GM12873 (cell line): ENCODE data around the gene PRKD3.

ENCODE experiments used
- TF ChIP-seq, protein P1 (sequence below): IDR thresholded peaks from 2 replicates; pipeline ENCODE4 v1.5.1; 2012; ENCODE audit warnings: low read depth, mild to moderate bottlenecking, moderate library complexity, low read length, control low read depth; ENCODE audit not compliant: insufficient read depth; ENCODE audit errors: missing control alignments

Gene PRKD3

DNA sequence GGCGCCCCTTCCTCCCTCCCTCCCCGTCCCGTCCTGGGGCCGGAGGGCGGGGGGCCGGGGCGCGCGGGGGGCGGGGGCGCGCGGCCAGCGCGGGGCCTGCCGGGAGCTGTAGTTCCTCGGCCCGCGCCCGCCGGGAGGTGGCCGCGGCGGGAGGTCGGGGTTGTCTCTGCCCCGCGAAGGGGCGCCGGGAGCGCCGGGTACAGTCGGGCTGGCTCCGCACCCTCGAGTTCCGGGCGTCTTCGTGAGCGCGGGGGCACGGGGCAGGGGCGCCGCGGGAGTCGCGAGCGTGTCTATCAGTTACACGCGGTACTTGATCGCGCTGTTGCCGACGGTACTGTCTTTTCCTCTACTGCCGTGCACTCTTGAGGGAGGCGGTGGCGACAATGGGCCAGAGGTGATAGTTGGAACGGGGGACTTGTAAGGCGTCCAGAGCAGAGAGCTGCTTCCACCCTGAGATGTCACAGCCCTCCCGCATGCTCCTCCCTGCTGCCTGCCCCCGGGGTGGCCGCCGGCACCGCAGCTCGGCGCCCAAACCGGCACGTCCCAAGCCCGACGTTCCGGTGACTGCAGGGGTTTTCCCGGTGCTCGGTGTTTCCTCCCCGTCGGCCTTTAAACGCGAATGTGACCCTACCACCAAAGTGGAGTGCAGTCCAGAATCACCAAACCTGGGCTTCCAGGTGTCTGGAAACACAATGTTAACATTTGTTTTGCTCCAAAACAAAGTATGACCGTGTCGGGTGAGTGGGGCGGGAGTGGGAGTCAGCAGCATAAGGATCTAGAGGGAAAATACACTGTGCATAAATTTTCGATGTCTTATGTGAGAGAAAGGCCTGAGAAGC is at the start of gene PRKD3:
TSS of gene PRKD3 (minus strand) at position 48 of the 839 bp plus-strand sequence. CDS start 8,309 bp downstream, outside the sequence.
- TF ChIP-seq, protein P1, sequence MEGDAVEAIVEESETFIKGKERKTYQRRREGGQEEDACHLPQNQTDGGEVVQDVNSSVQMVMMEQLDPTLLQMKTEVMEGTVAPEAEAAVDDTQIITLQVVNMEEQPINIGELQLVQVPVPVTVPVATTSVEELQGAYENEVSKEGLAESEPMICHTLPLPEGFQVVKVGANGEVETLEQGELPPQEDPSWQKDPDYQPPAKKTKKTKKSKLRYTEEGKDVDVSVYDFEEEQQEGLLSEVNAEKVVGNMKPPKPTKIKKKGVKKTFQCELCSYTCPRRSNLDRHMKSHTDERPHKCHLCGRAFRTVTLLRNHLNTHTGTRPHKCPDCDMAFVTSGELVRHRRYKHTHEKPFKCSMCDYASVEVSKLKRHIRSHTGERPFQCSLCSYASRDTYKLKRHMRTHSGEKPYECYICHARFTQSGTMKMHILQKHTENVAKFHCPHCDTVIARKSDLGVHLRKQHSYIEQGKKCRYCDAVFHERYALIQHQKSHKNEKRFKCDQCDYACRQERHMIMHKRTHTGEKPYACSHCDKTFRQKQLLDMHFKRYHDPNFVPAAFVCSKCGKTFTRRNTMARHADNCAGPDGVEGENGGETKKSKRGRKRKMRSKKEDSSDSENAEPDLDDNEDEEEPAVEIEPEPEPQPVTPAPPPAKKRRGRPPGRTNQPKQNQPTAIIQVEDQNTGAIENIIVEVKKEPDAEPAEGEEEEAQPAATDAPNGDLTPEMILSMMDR, result no peak

DNA sequence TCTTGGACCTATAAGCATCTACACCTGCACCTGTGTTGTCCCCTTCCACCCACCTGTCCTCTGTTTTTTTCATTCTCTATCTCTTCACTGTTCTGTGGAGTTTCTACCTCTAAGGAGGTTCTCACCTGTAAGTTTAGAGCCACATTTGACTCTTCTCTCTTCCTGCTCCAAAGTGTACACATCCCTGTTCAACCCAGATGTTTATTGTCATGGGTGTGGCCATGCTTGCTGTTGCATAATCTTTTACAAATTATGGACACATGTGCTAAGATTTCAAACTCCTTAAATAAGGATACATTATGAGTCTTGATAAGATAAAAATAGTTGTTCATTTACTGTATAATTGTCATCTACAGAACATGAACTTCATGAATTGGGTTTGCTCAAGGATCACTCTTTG is 47.4 kb upstream of the PRKD3 start:
- TF ChIP-seq, protein P1, result no peak

DNA sequence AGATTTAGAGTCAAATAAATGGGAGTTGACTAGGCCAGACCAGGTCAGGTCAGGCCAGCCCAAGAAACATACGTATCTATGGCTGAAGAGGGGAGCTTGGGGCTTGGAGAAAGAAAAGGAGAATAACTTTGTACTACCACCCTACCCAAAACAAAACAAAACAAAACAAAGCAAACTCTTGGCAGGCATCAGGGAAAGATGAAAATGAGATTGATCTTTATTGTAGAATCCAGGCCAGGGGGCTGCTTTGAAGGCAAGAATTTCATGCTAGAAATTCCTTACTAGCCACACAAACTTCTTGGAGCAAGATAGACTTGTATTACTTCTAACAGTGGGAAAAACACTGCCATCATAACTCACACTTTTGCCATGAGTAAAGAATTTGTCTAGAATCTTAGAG is 46.0 kb upstream of the PRKD3 start:
- TF ChIP-seq, protein P1, result no peak

DNA sequence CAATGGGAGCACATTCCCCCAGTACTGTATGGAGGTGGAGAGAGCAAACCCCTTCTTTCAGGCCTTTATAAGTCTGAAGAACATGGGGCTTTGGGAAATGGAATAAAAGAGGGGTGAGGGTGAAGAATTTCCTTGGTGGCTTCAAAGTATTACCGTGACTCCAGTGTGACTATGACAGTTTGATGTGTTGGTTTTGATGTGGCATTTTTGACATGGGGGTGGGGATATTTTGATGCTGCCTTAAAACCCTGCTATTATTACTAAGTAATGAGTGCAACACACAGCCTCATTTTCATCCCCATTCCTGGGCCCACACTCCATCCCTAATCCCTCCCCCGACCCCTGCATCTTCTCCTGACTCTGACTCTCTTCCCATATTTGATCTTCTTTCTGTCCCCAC is 43.4 kb upstream of the PRKD3 start:
- TF ChIP-seq, protein P1, result no peak

DNA sequence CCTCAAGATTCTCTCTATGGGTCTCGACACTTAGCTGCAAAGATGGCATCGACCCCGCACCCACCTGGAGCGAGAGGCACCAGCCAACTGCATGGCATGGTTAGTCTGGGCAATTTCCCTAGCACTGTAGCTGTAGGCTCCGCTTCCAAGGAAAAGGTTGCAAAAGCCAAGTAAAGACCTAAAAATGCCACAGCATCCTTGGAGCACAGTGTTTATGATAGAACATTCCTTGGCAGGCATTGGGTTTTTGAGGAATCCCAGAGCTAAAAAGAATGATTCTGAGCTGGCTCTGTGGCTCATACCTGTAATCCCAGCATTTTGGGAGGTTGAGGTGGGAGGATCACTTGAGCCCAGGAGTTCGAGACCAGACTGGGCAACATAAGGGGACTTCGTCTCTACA is 42.7 kb upstream of the PRKD3 start:
- TF ChIP-seq, protein P1, result no peak

DNA sequence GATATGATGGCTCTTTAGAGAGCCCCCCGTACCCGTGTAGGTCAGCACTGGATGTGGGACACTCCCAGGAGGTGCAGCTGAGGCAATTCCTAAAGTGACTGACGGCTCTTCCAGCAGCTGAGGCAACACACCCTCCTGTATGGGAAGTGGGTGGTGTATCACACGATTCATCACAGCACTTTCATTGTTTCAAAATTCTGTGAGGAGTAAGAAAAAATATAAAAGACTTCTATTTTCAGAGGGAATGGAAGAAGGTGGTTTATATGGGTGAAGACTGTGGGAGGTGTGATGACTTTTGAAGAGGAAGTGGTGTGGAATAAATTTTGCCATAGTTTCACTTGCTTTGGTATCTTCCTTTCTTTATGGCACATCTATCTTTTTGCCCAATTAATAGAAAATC is 42.1 kb upstream of the PRKD3 start:
- TF ChIP-seq, protein P1, result no peak

DNA sequence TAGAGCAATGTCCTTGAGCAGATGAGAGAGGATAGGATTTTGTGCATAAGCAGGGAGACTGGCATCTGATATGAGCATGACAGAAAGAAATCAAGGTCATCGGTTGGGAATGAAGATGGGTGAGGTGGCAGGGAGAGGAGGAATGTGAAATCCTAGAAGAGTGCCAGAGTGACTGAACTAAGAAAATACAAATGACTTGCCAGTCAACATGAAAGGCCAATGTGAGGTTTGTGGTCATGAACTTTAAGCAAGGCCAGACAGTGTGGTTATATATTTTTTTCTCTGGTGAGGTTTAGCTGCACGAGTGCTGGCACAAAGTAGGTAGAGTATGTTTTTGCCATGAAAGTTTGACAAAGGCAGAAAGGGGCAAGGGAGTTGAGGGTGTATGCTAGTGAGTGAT is 41.0 kb upstream of the PRKD3 start:
- TF ChIP-seq, protein P1, result no peak
